GM21367 (cell line): ENCODE results near the gene IQCK.

ENCODE experiments used
- ATAC-seq: cut with Tn5 transposase; IDR thresholded peaks from one replicate; pipeline ENCODE4 v1.9.1; 2021; ENCODE audit not compliant: unreplicated experiment

The IQCK gene

GRCh38 chr16:19879241-19879792 is 161.2 kb downstream of the IQCK start:
- ATAC-seq, result no peak

- ATAC-seq, result no peak
These were observed 163.0 kb downstream of the IQCK start for GRCh38 chr16:19881028-19881427.

GRCh38 chr16:19881783-19882182 is 163.7 kb downstream of the IQCK start:
- no peak for ATAC-seq

GRCh38 chr16:19882186-19882585 is 164.1 kb downstream of the IQCK start:
- ATAC-seq, result no peak

GRCh38 chr16:19882646-19883045 is 164.6 kb downstream of the IQCK start:
- ATAC-seq, result no peak

- ATAC-seq, result no peak
These were observed 165.4 kb downstream of the IQCK start for GRCh38 chr16:19883296-19883965.

- ATAC-seq, result no peak
These were observed 166.0 kb downstream of the IQCK start for GRCh38 chr16:19883966-19884485.

- ATAC-seq, result no peak
These were observed 166.8 kb downstream of the IQCK start, which contains the start of gene GPRC5B for GRCh38 chr16:19884611-19885450. Gene GPRC5B (minus strand): TSS chr16:19884848. CDS start chr16:19872845, 12,003 bp downstream.

GRCh38 chr16:19885451-19886072 is 167.5 kb downstream of the IQCK start:
- ATAC-seq, result no peak

GRCh38 chr16:19886073-19886941 is 168.2 kb downstream of the IQCK start:
- ATAC-seq, result no peak

- no peak for ATAC-seq
These were observed 170.8 kb downstream of the IQCK start for GRCh38 chr16:19888834-19889233.

- ATAC-seq, result no peak
These were observed 172.8 kb downstream of the IQCK start for GRCh38 chr16:19890901-19891300.

GRCh38 chr16:19892902-19893301 is 174.8 kb downstream of the IQCK start:
- no peak for ATAC-seq

GRCh38 chr16:19894586-19894985 is 176.5 kb downstream of the IQCK start:
- ATAC-seq, result no peak

GRCh38 chr16:19896951-19897350 is 178.9 kb downstream of the IQCK start:
- no peak for ATAC-seq

GRCh38 chr16:19898166-19898565 is 180.1 kb downstream of the IQCK start:
- ATAC-seq, result no peak

- ATAC-seq, result no peak
These were observed 181.0 kb downstream of the IQCK start for GRCh38 chr16:19898924-19899604.

- no peak for ATAC-seq
These were observed 181.5 kb downstream of the IQCK start for GRCh38 chr16:19899605-19899955.

- ATAC-seq, result no peak
These were observed 183.1 kb downstream of the IQCK start for GRCh38 chr16:19901164-19901563.
